ENCODE results near the gene JAZF1.
"Not testable (repeated sequence)": the region's sequence is repeated elsewhere in the genome, so short reads cannot be mapped to it uniquely, and the experiment has no call there.

JAZF1 gene

GRCh38 chr7:27911920-27912319 lies 268.7 kb downstream of the JAZF1 start:
- DNase-seq (ENCODE audit: low read depth in 2 of 2) = no peak

GRCh38 chr7:27910326-27910725 lies 270.3 kb downstream of the JAZF1 start:
- DNase-seq (ENCODE audit: low read depth in 2 of 2) = no peak

- no peak for DNase-seq (ENCODE audit: low read depth in 2 of 2)
These were observed 271.9 kb downstream of the JAZF1 start for GRCh38 chr7:27908534-27909165.

GRCh38 chr7:27906385-27907091 lies 274.1 kb downstream of the JAZF1 start:
- no peak for DNase-seq (ENCODE audit: low read depth in 2 of 2)

- DNase-seq (ENCODE audit: low read depth in 2 of 2) = no peak
These were observed 274.6 kb downstream of the JAZF1 start for GRCh38 chr7:27905951-27906350.

GRCh38 chr7:27901028-27901760 lies 279.4 kb downstream of the JAZF1 start:
- DNase-seq (ENCODE audit: low read depth in 2 of 2) = no peak

GRCh38 chr7:27900006-27900405 lies 280.6 kb downstream of the JAZF1 start:
- no peak for DNase-seq (ENCODE audit: low read depth in 2 of 2)

- DNase-seq (ENCODE audit: low read depth in 2 of 2) = no peak
These were observed 281.0 kb downstream of the JAZF1 start for GRCh38 chr7:27899601-27900000.

GRCh38 chr7:27897441-27897847 lies 283.2 kb downstream of the JAZF1 start:
- no peak for DNase-seq (ENCODE audit: low read depth in 2 of 2)

GRCh38 chr7:27897001-27897400 lies 283.6 kb downstream of the JAZF1 start:
- DNase-seq (ENCODE audit: low read depth in 2 of 2) = no peak

- DNase-seq (ENCODE audit: low read depth in 2 of 2) = no peak
These were observed 285.0 kb downstream of the JAZF1 start for GRCh38 chr7:27895551-27895950.

GRCh38 chr7:27890205-27890849 lies 290.3 kb downstream of the JAZF1 start:
- DNase-seq (ENCODE audit: low read depth in 2 of 2) = no peak

GRCh38 chr7:27889800-27890199 lies 290.8 kb downstream of the JAZF1 start:
- no peak for DNase-seq (ENCODE audit: low read depth in 2 of 2)

GRCh38 chr7:27888736-27889135 lies 291.9 kb downstream of the JAZF1 start:
- DNase-seq (ENCODE audit: low read depth in 2 of 2) = no peak

- not testable (repeated sequence) for DNase-seq (ENCODE audit: low read depth in 2 of 2)
These were observed 293.9 kb downstream of the JAZF1 start for GRCh38 chr7:27886710-27887109.

GRCh38 chr7:27885652-27886051 lies 294.9 kb downstream of the JAZF1 start:
- DNase-seq (ENCODE audit: low read depth in 2 of 2) = no peak

GRCh38 chr7:27883696-27884095 lies 296.9 kb downstream of the JAZF1 start:
- no peak for DNase-seq (ENCODE audit: low read depth in 2 of 2)

GRCh38 chr7:27876756-27877155 lies 303.8 kb downstream of the JAZF1 start:
- DNase-seq (ENCODE audit: low read depth in 2 of 2) = no peak

GRCh38 chr7:27875832-27876231 lies 304.8 kb downstream of the JAZF1 start:
- no peak for DNase-seq (ENCODE audit: low read depth in 2 of 2)

- no peak for DNase-seq (ENCODE audit: low read depth in 2 of 2)
These were observed 305.5 kb downstream of the JAZF1 start for GRCh38 chr7:27875061-27875460.

GRCh38 chr7:27873981-27874957 lies 306.3 kb downstream of the JAZF1 start:
- no peak for DNase-seq (ENCODE audit: low read depth in 2 of 2)

Data from stimulated activated CD4-positive, alpha-beta T cell treated with anti-CD3 and anti-CD28 coated beads, Interleukin-1b, Interleukin-23, amount 100 ng/mL, for 1 hour (primary cell).